SKM-1 (cell line): ENCODE results near the gene PDZD2.
"Not testable (repeated sequence)": the region's sequence is repeated elsewhere in the genome, so short reads cannot be mapped to it uniquely, and the experiment has no call there.

ENCODE experiments used
- DNase-seq: peaks from one replicate; lab custom pipeline; 2025; ENCODE audit not compliant: unreplicated experiment; lab: John Stamatoyannopoulos, UW

The PDZD2 gene

DNA sequence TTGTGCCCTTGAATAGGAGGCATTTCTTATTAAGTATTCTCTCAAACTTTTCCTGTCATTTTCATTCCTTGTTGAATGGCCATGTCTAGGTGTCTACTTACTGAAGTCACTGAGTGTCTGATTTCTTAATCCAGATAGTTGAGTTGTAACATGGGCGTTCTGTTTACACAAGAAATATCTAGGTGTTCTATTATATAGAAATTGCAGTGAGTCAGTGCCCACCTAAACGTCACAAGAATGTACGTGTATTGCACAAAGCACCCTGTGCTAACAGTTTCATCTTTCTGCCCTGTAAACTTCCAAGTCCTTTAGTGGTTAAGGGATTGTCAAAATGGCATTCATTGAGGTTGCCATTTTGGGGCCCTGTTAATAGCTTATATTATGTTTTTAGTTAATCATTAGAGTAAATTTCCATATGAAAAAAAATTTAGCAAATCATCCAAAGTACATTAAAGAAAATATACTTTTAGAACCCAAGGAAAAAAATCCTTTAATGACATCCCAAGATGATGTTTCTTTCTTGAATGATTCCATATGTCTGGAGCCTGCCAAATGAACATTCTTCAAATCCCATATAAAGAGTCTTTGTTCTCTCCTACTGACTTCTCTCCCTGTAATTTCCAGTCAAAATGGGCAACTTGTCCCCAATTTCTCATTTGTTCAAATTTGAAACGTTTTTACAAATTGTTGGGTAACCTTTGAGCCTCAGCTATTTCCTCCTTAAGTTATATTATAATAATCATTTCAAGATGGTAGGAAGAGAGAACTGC lies 421.0 kb downstream of the PDZD2 start:
- DNase-seq, result no peak

DNA sequence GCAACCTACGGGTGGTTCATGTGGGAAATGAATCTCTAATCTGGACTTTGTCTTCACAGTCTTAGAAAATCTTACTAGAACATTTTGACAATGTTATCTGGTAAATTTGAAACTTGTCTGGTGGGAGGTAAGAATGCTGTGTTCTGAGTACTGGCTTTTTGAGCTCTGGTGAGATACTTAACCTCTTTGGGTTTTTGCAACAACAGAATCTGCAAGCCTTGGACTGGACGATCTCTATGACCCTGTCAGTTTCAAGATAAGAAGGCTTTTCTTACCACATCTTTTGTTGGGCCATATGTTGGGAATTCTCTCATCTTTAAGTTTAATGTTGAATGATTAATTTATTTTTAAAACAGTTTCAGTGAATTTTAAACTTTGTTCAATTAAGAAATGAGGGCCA lies 422.3 kb downstream of the PDZD2 start:
- no peak for DNase-seq

DNA sequence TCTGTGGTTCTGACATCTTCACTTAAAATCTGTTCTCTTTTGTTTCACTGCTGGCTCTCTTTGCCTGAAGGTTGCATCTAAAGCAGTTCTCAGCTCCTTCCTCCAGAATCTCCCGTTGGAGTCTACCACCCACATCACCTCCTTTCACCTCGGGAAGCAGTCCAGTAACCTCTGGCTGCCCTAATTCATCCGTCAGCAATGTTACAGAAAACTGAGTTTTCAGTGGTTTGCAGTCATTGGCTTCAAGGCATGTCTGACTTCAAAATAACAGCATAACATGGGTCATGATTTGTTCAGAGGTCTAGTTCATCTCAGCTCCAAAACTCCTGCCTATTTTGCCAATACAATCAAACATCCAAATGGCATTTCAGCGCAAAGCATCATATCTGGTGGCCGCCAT lies 427.5 kb downstream of the PDZD2 start:
- DNase-seq, result no peak

- no peak for DNase-seq
These were observed 429.0 kb downstream of the PDZD2 start for GRCh38 chr5:32067774-32068470.

- no peak for DNase-seq
These were observed 429.6 kb downstream of the PDZD2 start for GRCh38 chr5:32068561-32068960.

GRCh38 chr5:32069396-32069795 lies 430.5 kb downstream of the PDZD2 start:
- DNase-seq, result no peak

DNA sequence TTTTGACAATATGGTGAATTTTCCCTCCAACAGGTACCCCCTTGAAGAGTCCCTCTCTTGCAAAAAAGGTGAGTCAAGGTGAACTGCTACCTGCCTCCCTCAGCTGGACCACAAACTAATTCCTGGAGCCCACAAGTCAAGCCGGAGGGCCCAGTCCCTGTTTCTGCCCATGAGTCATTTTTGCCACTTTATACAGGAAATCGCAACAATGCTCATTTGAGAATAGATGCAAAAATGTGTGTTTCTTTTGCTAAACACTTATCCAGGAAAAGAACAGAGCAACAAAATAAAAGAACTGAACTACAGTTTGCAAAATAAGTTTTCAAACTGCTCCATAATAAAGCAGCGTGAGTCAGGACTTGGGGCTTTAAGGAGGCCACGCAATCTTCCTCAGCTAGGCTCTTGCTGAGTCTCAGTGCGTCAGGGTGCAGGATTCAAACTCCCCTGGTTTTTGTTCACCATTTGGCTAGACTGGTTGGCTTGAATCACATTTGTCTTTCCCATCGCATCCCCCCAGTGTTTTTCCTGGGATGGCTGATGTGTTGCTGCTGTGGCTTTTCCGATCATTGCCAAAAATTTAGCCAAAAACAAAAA lies 432.5 kb downstream of the PDZD2 start:
- no peak for DNase-seq

GRCh38 chr5:32072054-32072453 lies 433.1 kb downstream of the PDZD2 start:
- no peak for DNase-seq

- DNase-seq, result no peak
These were observed 435.5 kb downstream of the PDZD2 start for GRCh38 chr5:32074401-32074800.

DNA sequence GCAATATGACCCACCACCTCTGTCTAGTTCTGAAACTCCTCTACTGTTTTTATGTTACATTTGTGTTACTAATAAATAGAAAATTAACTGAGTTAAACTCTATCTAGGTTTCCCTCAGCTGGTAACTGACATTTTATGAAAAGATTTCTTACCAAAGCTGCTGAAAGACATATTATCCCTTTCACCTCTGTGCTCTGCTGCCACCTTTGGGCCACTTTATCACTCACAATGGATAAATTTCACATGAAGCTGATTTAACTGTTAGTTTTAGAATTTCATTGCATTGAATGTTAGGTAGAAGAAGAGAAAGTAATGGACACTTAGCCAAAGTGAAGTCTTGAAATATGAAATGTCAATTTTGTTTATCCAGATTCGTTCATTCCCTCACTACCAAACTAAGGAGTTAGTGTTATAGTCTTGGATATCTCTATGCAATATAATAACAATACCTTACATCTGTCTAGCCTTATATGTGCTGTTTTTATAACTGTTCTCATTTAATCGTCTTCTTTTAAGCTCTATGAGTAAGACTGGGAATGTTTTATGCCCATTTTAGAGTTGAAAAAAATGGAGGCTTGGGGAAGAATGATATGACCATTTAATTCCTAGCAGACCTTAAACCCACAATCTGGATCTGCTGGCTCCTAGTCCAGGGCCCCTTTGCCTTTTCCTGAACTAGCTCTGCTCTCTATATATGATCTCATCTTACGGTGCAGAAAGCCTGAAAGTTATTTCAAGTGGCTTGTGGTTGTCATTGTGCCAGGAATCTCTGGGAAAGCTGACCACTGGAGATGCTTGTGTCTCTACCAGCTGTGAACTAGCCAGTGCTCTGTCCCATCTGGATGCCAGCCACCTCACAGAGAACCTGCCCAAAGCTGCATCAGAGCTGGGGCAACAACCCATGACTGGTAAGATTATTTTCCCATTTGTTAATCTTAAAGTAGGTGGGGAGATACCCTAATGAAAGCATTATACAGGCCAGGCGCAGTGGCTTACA lies 438.1 kb downstream of the PDZD2 start:
- DNase-seq, result peak; percentile 39

DNA sequence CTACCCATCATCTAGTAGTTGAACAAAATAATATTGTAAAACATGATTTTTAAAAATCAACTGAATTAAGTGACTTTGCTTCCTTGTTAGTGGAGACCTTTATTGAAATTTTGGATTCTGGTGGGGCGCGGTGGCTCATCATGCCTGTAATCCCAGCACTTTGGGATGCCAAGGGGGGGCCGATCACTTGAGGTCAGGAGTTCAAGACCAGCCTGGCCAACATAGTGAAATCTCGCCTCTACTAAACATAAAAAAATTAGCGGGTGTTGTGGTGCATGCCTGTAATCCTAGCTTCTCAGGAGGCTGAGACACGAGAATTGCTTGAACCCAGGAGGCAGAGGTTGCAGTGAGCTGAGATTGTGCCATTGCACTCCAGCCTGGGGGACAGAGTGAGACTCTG lies 439.9 kb downstream of the PDZD2 start:
- DNase-seq, result not testable (repeated sequence)

DNA sequence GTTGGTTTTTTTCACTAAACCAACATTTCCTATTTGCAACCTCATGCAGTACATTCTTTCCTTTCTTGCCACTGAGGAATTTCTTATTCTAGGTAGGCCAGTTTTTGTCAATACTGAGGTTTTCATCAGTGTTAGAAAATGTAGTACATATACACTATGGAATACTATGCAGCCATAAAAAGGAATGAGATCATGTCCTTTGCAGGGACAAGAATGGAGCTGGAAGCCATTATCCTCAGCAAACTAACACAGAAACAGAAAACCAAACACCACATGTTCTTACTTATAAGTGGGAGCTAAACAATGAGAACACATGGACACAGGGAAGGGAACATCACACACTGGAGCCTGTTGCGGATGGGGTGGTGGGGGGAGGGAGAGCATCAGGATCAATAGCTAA lies 441.6 kb downstream of the PDZD2 start:
- DNase-seq, result not testable (repeated sequence)

- DNase-seq, result no peak
These were observed 443.8 kb downstream of the PDZD2 start for GRCh38 chr5:32082701-32083100.

DNA sequence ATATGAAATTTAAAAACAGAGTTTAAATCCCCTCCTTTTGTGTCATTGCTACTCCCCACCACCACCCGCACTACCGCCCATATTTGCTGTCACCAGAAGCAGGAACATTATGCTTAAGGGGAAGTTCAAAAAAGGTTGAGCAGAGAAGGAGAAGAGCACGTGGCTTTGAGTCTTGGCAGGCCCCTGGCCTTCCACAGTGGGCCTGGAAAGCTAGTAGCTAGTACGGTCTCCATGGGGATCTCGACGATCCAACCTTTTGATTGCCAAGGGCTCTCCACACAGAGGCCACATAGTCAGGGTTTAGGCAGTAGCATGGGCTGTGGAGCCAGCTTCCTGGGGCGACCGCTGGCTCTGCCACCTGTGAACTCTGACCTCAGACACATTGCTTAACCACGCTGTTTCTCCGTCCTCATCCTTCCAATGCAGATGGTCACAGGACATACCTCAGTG lies 445.1 kb downstream of the PDZD2 start:
- DNase-seq, result no peak

DNA sequence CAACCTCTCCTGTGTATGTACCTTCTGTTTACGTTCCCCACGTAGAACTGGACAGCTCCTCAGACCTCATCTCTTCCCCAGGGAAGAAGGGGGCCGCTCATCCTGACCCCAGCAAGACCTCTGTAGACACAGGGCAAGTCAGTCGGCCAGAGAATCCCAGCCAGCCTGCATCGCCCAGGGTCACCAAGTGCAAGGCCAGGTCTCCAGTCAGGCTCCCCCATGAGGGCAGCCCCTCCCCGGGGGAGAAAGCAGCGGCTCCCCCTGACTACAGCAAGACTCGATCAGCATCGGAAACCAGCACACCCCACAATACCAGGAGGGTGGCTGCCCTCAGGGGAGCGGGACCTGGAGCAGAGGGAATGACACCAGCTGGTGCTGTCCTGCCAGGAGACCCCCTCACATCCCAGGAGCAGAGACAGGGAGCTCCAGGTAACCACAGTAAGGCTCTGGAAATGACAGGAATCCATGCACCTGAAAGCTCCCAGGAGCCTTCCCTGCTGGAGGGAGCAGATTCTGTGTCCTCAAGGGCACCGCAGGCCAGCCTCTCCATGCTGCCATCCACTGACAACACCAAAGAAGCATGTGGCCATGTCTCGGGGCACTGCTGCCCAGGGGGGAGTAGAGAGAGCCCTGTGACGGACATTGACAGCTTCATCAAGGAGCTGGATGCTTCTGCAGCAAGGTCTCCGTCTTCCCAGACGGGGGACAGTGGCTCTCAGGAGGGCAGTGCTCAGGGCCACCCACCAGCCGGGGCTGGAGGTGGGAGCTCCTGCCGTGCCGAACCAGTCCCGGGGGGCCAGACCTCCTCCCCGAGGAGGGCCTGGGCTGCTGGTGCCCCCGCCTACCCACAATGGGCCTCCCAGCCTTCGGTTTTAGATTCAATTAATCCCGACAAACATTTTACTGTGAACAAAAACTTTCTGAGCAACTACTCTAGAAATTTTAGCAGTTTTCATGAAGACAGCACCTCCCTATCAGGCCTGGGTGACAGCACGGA lies 448.5 kb downstream of the PDZD2 start:
- DNase-seq, result no peak

- DNase-seq, result no peak
These were observed 449.3 kb downstream of the PDZD2 start for GRCh38 chr5:32088214-32088613.

- DNase-seq, result no peak
These were observed 450.4 kb downstream of the PDZD2 start for GRCh38 chr5:32089146-32090000.

DNA sequence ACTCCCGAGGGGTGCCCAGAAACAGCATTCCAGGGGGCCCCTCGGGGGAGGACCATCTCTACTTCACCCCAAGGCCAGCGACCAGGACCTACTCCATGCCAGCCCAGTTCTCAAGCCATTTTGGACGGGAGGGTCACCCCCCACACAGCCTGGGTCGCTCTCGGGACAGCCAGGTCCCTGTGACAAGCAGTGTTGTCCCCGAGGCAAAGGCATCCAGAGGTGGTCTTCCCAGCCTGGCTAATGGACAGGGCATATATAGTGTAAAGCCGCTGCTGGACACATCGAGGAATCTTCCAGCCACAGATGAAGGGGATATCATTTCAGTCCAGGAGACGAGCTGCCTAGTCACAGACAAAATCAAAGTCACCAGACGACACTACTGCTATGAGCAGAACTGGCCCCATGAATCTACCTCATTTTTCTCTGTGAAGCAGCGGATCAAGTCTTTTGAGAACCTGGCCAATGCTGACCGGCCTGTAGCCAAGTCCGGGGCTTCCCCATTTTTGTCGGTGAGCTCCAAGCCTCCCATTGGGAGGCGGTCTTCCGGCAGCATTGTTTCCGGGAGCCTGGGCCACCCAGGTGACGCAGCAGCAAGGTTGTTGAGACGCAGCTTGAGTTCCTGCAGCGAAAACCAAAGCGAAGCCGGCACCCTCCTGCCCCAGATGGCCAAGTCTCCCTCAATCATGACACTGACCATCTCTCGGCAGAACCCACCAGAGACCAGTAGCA lies 451.3 kb downstream of the PDZD2 start:
- DNase-seq, result no peak
